ENCODE results near the gene ZNF784.

- TF ChIP-seq CTCF (IDR thresholded peaks at IDR 0.05; ENCODE audit: poor library complexity) (no peak), EZH2phosphoT487 (IDR thresholded peaks at IDR 0.05; ENCODE audit: low read depth, severe bottlenecking, unreplicated experiment) (no peak)
These were observed 22.7 kb upstream of the ZNF784 start for GRCh38 chr19:55646889-55647731.
